Endothelial cell of umbilical vein (primary cell): ENCODE results near the gene MRPL41. TPM values are rescaled to one million over a fixed set of nuclear protein-coding genes. Genes with fewer than 3 reads are reported as not detected.

ENCODE experiments used
- BruUV-seq: library from RNA; stranded (reverse); fragments of 400-500 nt; replicated peaks from 2 replicates; lab custom pipeline; 2021; lab: Mats Ljungman, UMichigan
- CTCF ChIA-PET: fragments of 300-600, 350-600 bp; sonication (Branson Sonifier 250); formaldehyde crosslinking; loops from one replicate; lab custom pipeline; 2021; ENCODE audit warnings: antibody characterized with exemption, inconsistent platforms; lab: Charles Lee
- POLR2A ChIA-PET: fragments of 300-600, 350-600 bp; sonication (Branson Sonifier 250); formaldehyde crosslinking; loops from one replicate; lab custom pipeline; 2021; ENCODE audit warnings: antibody characterized with exemption, inconsistent platforms; lab: Charles Lee
- DNase-seq: peaks from one replicate; pipeline ENCODE4 v3.0.0-alpha.2; 2011; ENCODE audit warnings: low read depth, low spot score
- FAIRE-seq: peaks from 2 replicates; lab custom pipeline; 2011; peaks lifted over from hg19 to GRCh38; lab: Jason Lieb, UNC
- H2AFZ ChIP-seq: 2 replicates; pipeline ENCODE4 v1.6.0; 2012; ENCODE audit warnings: low read depth, low read length, control low read depth, inconsistent platforms
- H3K27ac ChIP-seq: 2 replicates; pipeline ENCODE4 v1.5.1; 2011; ENCODE audit warnings: low read depth, mild to moderate bottlenecking, control low read depth, low read length, moderate library complexity; ENCODE audit not compliant: insufficient read depth
- H3K27me3 ChIP-seq, 2 experiments: 2 replicates each; pipeline versions ENCODE4 v1.6.0 to v1.6.1; 2011; ENCODE audit warnings: low read length in 2 of 2, mixed read lengths in 1 of 2; ENCODE audit not compliant: control insufficient read depth in 2 of 2, insufficient read depth in 2 of 2
- H3K36me3 ChIP-seq, 2 experiments: 2 replicates in 1 of 2; 3 replicates in 1 of 2; pipeline ENCODE4 v1.5.1; 2011; ENCODE audit warnings: low read length in 2 of 2, mild to moderate bottlenecking in 1 of 2, moderate library complexity in 1 of 2; ENCODE audit not compliant: control insufficient read depth in 2 of 2, insufficient read depth in 2 of 2; ENCODE audit errors: extremely low read depth in 1 of 2
- H3K4me1 ChIP-seq: 3 replicates; pipeline ENCODE4 v1.5.1; 2011; ENCODE audit warnings: mild to moderate bottlenecking, low read length; ENCODE audit not compliant: control insufficient read depth, insufficient read depth; ENCODE audit errors: extremely low read depth
- H3K4me2 ChIP-seq: 2 replicates; pipeline ENCODE4 v1.6.1; 2011; ENCODE audit warnings: low read length, control low read depth, mixed read lengths; ENCODE audit not compliant: insufficient read depth
- H3K4me3 ChIP-seq, 3 experiments: fragments of 200-600 bp in 1 of 3; sonication (generic), shearing (Covaris generic) in 1 of 3; replicated peaks in 1 of 3; 2 replicates each; pipeline ENCODE4 v1.5.1; 2011 to 2016; ENCODE audit warnings: control low read depth in 3 of 3, low read length in 3 of 3, mild to moderate bottlenecking in 2 of 3, inconsistent platforms in 1 of 3, low read depth in 1 of 3, moderate library complexity in 1 of 3; ENCODE audit not compliant: insufficient read depth in 1 of 3
- H3K79me2 ChIP-seq: 2 replicates; pipeline ENCODE4 v1.6.0; 2012; ENCODE audit warnings: low read length, inconsistent platforms; ENCODE audit not compliant: control insufficient read depth, insufficient read depth
- H3K9ac ChIP-seq: replicated peaks from 2 replicates; pipeline ENCODE3; 2011; ENCODE audit warnings: low read length, control low read depth; ENCODE audit not compliant: insufficient read depth; ENCODE audit errors: extremely low read depth
- H3K9me1 ChIP-seq: replicated peaks from 3 replicates; pipeline ENCODE4 v1.6.0; 2011; ENCODE audit warnings: mild to moderate bottlenecking, low read length; ENCODE audit not compliant: control insufficient read depth, insufficient read depth; ENCODE audit errors: extremely low read depth
- H3K9me3 ChIP-seq: replicated peaks from 2 replicates; pipeline ENCODE4 v1.5.1; 2012; ENCODE audit warnings: low read length, inconsistent platforms; ENCODE audit not compliant: control insufficient read depth, insufficient read depth
- H4K20me1 ChIP-seq: replicated peaks from 2 replicates; pipeline ENCODE3; 2011; ENCODE audit warnings: mild to moderate bottlenecking, low read length; ENCODE audit not compliant: control insufficient read depth, insufficient read depth; ENCODE audit errors: extremely low read depth
- CTCF ChIP-seq, 2 donors: IDR thresholded peaks; 1 replicate in 1 of 2; 2 replicates in 1 of 2; pipeline ENCODE4 v1.5.1; 2011; ENCODE audit warnings: low read length in 2 of 2, mild to moderate bottlenecking in 2 of 2, moderate library complexity in 2 of 2, control low read depth in 1 of 2, inconsistent platforms in 1 of 2, low read depth in 1 of 2; ENCODE audit not compliant: insufficient read depth in 1 of 2; ENCODE audit errors: extremely low read depth in 1 of 2
- EZH2 ChIP-seq: IDR thresholded peaks from 2 replicates; pipeline ENCODE4 v1.6.1; 2012; ENCODE audit warnings: borderline replicate concordance, low read depth, mild to moderate bottlenecking, moderate library complexity, low read length, inconsistent platforms; ENCODE audit not compliant: severe bottlenecking
- FOS ChIP-seq: IDR thresholded peaks from 2 replicates; pipeline ENCODE4 v1.6.1; 2011; ENCODE audit warnings: mild to moderate bottlenecking, low read length, moderate library complexity, borderline replicate concordance; ENCODE audit not compliant: insufficient read depth
- GATA2 ChIP-seq: IDR thresholded peaks from 2 replicates; pipeline ENCODE4 v1.7.0; 2011; ENCODE audit warnings: low read depth, mild to moderate bottlenecking, moderate library complexity, mixed read lengths, low read length; ENCODE audit not compliant: insufficient read length, insufficient read depth
- JUN ChIP-seq: IDR thresholded peaks from 2 replicates; pipeline ENCODE4 v1.6.1; 2011; ENCODE audit warnings: borderline replicate concordance, low read depth; ENCODE audit not compliant: insufficient read length, insufficient read depth
- MAX ChIP-seq: IDR thresholded peaks from 2 replicates; pipeline ENCODE4 v1.6.1; 2011; ENCODE audit not compliant: insufficient read depth, insufficient read length
- MYC ChIP-seq: IDR thresholded peaks from one replicate; pipeline ENCODE4 v1.6.1; 2011; ENCODE audit warnings: mild to moderate bottlenecking, low read depth, low read length
- POLR2A ChIP-seq: IDR thresholded peaks from 2 replicates; pipeline ENCODE4 v1.6.1; 2012; ENCODE audit warnings: low read depth, mild to moderate bottlenecking, control low read depth, low read length
- POLR2AphosphoS5 ChIP-seq: IDR thresholded peaks from 2 replicates; pipeline ENCODE4 v1.6.1; 2012; ENCODE audit warnings: low read depth, mild to moderate bottlenecking, control low read depth, low read length, moderate library complexity; ENCODE audit not compliant: insufficient read depth
- dilution Hi-C: fragments of 300-500 bp; cut with MboI; formaldehyde crosslinking; loops from one replicate; pipeline ENCODE4 v1.15.0; 2019; ENCODE audit warnings: low sequenced_read_pairs; ENCODE audit not compliant: extremely low pct_ligation_motif_present
- intact Hi-C: fragments of 100-400 bp; cut with micrococcal nuclease; formaldehyde crosslinking; loops from one replicate; pipeline ENCODE4 v1.10.0; 2022
- polyA plus RNA-seq, 4 experiments: library from polyadenylated mRNA; depleted of rRNA in 3 of 4; stranded (reverse) in 3 of 4; unstranded in 1 of 4; fragments of >200 nt; gene quantifications; 2 replicates each; pipeline versions ENCODE4 v1.2.1 to v1.2.3, GENCODE V29; 2011 to 2012; ENCODE audit warnings: missing spikeins in 1 of 4
- total RNA-seq: library from RNA; stranded (reverse); gene quantifications from 2 replicates; pipeline ENCODE4 v1.2.3, GENCODE V29; 2021

The MRPL41 gene
- total and polyA plus RNA-seq, 2 donors (not counting 3 experiments of a cell fraction or from before 2014, with no cell fraction given), result 50.4 to 50.7 TPM

GRCh38 chr9:137522746-137523455 is 28.8 kb upstream of the MRPL41 start:
- POLR2A ChIA-PET, result no interaction called here
- Histone ChIP-seq H3K9ac (no peak overlapping the region), H4K20me1 (no peaks in the 10 kb centered on the region), H3K27ac (no peak overlapping the region), H3K4me3 (no peak overlapping the region), H3K36me3 (no peaks in the 10 kb centered on the region), H3K9me1 (no peaks in the 10 kb centered on the region), H3K9me3 (no peaks in the 10 kb centered on the region), H3K4me2 (no peak overlapping the region), H3K79me2 (no peaks in the 10 kb centered on the region), H2AFZ (no peak overlapping the region), H3K27me3 (peaks cover 0 to 3% of the 10 kb centered on the region in 2 experiments), H3K4me1 (no peaks in the 10 kb centered on the region)
- BruUV-seq, result no TSS peak
- intact Hi-C loops, result loop anchor here (10.0 kb wide), 1 partner anchor 98 kb away; the partner anchor contains the start of genes EXD3 and NOXA1
- FAIRE-seq (no peak), DNase-seq (no peak)
- dilution Hi-C loops, result no loop called here
- CTCF ChIA-PET, result interaction anchor here (1.0 to 2.1 kb wide), 4 partner anchors 12 to 236 kb away, joined by 3 to 9 read pairs (median 8); no protein-coding TSS in a partner anchor
- TF ChIP-seq JUN (no peak), POLR2AphosphoS5 (no peak), EZH2 (no peak), MAX (no peak), GATA2 (no peak), FOS (no peak), CTCF (IDR thresholded peaks at IDR 0.05; ENCODE audit: extremely low read depth in 1 of 2, insufficient read depth in 1 of 2, low read depth in 1 of 2, low read length in 2 of 2) (no peak), MYC (no peak), POLR2A (no peak)
